Spinal cord (tissue), 10 donors: Measurements from ENCODE around the gene TBCK. TPM values are rescaled to one million over a fixed set of nuclear protein-coding genes. Genes with fewer than 3 reads are reported as not detected.

Experiments used
- DNase-seq, 6 donors: peaks; one replicate each; pipeline versions ENCODE4 v3.0.0 to v3.0.0-alpha.2; 2013 to 2015; ENCODE audit warnings: low spot score in 6 of 6, low read depth in 4 of 6
- H3K27ac ChIP-seq: one replicate; pipeline ENCODE4 v1.5.1; 2013; ENCODE audit warnings: low read depth, low read length, control low read depth
- H3K27me3 ChIP-seq: one replicate; pipeline ENCODE4 v1.6.1; 2013; ENCODE audit warnings: low read length; ENCODE audit not compliant: control insufficient read depth, insufficient read depth
- H3K36me3 ChIP-seq: one replicate; pipeline ENCODE4 v1.6.1; 2013; ENCODE audit warnings: low read length; ENCODE audit not compliant: control insufficient read depth, insufficient read depth
- H3K4me1 ChIP-seq: one replicate; pipeline ENCODE4 v1.6.1; 2013; ENCODE audit warnings: low read length; ENCODE audit not compliant: control insufficient read depth, insufficient read depth
- H3K4me3 ChIP-seq: one replicate; pipeline ENCODE4 v1.5.1; 2013; ENCODE audit warnings: low read depth, low read length, control low read depth
- H3K9me3 ChIP-seq: one replicate; pipeline ENCODE4 v1.6.1; 2013; ENCODE audit warnings: low read length; ENCODE audit not compliant: control insufficient read depth, insufficient read depth
- WGBS: methylation state at CpG from one replicate; pipeline ENCODE4 v1.1.5; 2013; ENCODE audit warnings: missing lambda C conversion rate; ENCODE audit not compliant: insufficient coverage; 5-methylcytosine and 5-hydroxymethylcytosine counted together
- long read RNA-seq, 4 donors: transcript quantifications; one replicate each; lab custom pipeline, GENCODE V29; 2026
- polyA plus RNA-seq, 2 donors: library from polyadenylated mRNA; unstranded; fragments of 120-200 nt; gene quantifications; one replicate each; pipeline ENCODE4 v1.2.1, GENCODE V29; 2013; ENCODE audit not compliant: insufficient read length in 2 of 2
- total RNA-seq, 2 donors: library from RNA; depleted of rRNA in 1 of 2; stranded (reverse); fragments of 120-200 nt in 1 of 2; fragments of >200 nt in 1 of 2; gene quantifications; one replicate each; pipeline versions ENCODE4 v1.2.3 to v1.2.4, GENCODE V29; 2013 to 2014
- donor health status: healthy.

TBCK gene
- total RNA-seq (10 to 100 TPM; 73.1 to 77.5 TPM), polyA plus RNA-seq (10 to 100 TPM; 37.3 to 44.3 TPM)
- long read RNA-seq, donor 1, partial matches to known transcripts, result 20 of 23 reads
- long read RNA-seq, donor 1, other reads (novel, unspliced or antisense), result 0 of 23 reads
- long read RNA-seq, donor 2, partial matches to known transcripts, result 0 of 1 reads
- long read RNA-seq, donor 2, other reads (novel, unspliced or antisense), result 0 of 1 reads
- long read RNA-seq, donor 3, partial matches to known transcripts, result 0 of 1 reads
- long read RNA-seq, donor 3, other reads (novel, unspliced or antisense), result 0 of 1 reads
- long read RNA-seq, donor 4, partial matches to known transcripts, result 134 of 233 reads
- long read RNA-seq, donor 4, other reads (novel, unspliced or antisense), result 95 of 233 reads

DNA sequence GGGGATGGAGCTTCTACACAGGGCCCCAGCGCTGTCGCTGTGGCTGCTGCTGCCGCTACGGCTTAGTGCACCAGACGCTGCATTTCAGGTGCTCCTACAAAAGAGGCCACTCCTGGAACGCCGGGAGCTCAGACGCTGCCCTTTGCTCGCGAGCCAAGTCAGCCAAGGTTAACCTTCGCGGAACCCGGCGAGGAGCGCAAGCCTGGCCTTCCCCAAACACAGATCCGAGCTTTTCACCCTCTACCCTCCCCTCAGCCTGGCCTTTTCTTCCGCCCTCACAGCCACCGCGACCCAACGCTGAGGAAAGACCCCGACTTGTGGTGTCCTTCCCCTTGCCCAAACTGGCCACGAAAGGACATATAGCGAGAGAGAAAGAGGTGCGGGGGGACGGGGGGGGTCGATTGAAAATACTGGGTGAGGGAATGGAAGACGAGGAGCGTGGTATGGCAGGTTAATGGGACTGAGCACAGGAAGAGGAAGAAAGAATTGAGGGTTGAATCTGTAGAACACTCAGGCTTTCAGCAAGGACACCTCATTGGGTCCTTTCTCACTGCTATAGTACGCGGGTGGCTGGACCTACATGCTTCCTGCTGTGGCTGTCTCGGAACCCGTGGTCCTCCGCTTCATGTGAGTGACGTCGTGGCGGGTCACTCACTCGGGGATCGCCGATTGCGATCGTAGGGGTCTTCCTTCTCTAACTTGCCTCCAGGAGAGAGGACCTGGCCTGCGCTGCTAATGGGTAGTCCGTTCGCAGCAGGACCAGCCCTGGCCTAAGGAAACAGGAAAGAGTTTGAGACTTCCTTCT is at the start of gene TBCK, which contains the start of gene AIMP1:
Gene TBCK (minus strand): TSS at position 242 of the 805 bp plus-strand sequence. CDS start 7,249 bp downstream, outside the sequence.
Gene AIMP1 (plus strand): TSS at position 583 of the 805 bp plus-strand sequence. CDS start 8,460 bp downstream, outside the sequence.
- Histone ChIP-seq H3K27ac (peak within 1 kb of the TSS; percentile 98), H3K9me3 (no peaks in the 10 kb centered on the region), H3K27me3 (no peaks in the 10 kb centered on the region), H3K4me3 (peak within 1 kb of the TSS; percentile 98), H3K36me3 (peaks cover 7% of the 10 kb centered on the region), H3K4me1 (peaks cover 5% of the 10 kb centered on the region)
- WGBS, result 0% methylated on average over 39 of the region's 44 CpGs
- DNase-seq, result peak; percentile 91 to 99 (median 97)

DNA sequence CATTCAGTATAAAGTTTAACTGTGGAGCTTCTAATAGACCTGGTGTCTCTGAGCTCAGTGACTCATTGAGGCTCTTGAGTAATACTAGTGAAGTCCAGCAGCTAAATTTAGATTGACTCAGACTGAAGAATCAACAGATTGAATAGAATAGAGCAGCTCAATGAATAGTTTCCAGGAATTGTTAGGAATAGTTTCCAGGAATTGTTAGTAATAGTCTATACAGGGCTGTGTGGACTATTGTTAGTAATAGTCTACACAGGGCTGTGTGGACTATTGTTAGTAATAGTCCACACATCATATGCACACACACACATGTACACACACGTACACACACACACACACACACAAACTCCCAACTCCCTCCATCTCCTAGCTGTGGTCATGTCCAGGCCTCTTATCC is 49.6 kb upstream of the TBCK start:
- DNase-seq, result peak in 1 of 6 donors; percentile 23
- no peak overlapping the region for H3K27ac ChIP-seq

DNA sequence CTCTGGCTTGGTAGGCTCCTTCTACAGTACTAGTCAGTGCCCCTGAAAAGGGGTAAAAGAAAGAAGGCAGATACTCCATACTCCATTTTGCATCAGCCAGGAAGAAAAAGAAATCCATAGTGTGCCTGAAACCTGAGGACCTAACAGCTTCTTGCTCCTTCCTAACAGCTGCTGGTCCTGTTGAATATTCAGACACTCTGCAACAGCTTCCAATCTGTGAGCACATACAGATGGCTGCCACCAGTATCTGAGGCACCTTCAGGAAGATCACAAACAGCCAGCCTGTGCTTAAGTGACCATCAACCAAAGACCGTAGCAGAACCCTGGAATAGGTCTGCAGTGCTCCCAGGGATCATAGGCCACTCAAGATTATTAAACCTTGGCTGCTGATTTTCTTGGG is 48.3 kb upstream of the TBCK start:
- no peaks in the 10 kb centered on the region for H3K4me1 ChIP-seq
- H3K36me3 ChIP-seq, result no peaks in the 10 kb centered on the region
- H3K27ac ChIP-seq, result no peak overlapping the region
- no peak overlapping the region for H3K4me3 ChIP-seq
- 100% methylated on average over 1 of the region's 1 CpG for WGBS
- no peak for DNase-seq
- no peaks in the 10 kb centered on the region for H3K27me3 ChIP-seq
- H3K9me3 ChIP-seq, result no peaks in the 10 kb centered on the region

More for the DNA sequence above, 49.6 kb upstream of the TBCK start:
- no CpG with 5 or more reads among the region's 1 CpG for WGBS
- no peaks in the 10 kb centered on the region for H3K9me3 ChIP-seq
- H3K36me3 ChIP-seq, result no peaks in the 10 kb centered on the region
- no peak overlapping the region for H3K4me3 ChIP-seq
- no peaks in the 10 kb centered on the region for H3K27me3 ChIP-seq
- H3K4me1 ChIP-seq, result no peaks in the 10 kb centered on the region

DNA sequence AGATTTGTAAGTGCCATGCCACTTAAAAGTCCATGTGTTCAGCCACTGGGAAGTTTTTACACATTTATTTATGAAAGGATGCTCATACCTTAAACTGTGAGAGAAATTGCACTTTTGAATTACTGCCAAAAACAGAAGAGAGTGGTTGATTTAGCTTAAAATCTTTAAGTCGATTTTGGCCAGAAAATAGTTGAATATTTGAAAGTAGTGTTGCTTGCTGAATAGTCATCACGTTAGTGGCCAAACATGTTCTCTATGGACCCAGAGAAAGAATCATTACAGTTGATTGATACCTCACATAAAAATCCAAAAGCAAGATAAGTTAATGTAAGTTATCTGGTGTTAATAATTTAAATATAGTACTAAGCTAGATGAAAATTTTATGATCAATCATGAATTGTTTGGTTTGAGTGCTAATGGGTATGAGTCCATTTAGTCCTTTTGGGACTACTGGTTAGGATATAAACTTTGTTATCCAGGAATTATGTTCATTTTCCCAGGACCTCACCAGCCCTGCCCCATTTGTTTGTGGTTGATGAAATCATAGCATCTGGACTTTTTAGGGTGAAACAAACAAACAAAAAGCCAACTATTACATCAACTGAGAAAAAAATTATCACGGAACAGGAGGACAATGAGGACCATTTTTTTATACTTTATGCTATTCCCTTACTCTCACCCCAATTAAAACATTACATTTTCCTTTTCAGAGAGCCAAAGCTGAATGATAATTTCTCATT is 46.2 kb upstream of the TBCK start:
- H3K4me3 ChIP-seq, result no peak overlapping the region
- H3K4me1 ChIP-seq, result no peaks in the 10 kb centered on the region
- H3K36me3 ChIP-seq, result no peaks in the 10 kb centered on the region
- no peak overlapping the region for H3K27ac ChIP-seq
- DNase-seq, result no peak
- H3K9me3 ChIP-seq, result no peaks in the 10 kb centered on the region
- no peaks in the 10 kb centered on the region for H3K27me3 ChIP-seq
- no CpG with 5 or more reads among the region's 3 CpGs for WGBS

DNA sequence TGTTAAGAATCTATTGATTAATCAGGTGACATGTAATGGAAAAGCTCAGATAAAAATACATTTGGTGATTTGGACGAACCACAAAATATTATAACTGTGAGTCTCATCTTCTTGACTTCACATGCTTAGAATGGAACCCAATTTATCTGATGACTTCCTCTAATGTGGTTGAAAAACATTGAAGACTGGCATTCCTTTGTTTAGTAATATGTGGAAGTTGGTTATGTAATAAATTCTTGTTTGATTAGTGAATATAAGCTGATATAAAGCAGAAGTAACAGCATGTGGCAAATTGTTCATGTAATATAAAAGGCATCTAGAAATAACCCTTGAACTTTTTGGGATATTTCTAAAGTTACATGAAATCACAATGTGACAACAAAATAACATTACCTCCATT is 42.9 kb upstream of the TBCK start:
- WGBS, result no CpG with 5 or more reads among the region's 1 CpG
- H3K27ac ChIP-seq, result no peak overlapping the region
- no peaks in the 10 kb centered on the region for H3K9me3 ChIP-seq
- H3K4me3 ChIP-seq, result no peak overlapping the region
- H3K36me3 ChIP-seq, result no peaks in the 10 kb centered on the region
- no peak for DNase-seq
- H3K4me1 ChIP-seq, result no peaks in the 10 kb centered on the region
- H3K27me3 ChIP-seq, result no peaks in the 10 kb centered on the region

DNA sequence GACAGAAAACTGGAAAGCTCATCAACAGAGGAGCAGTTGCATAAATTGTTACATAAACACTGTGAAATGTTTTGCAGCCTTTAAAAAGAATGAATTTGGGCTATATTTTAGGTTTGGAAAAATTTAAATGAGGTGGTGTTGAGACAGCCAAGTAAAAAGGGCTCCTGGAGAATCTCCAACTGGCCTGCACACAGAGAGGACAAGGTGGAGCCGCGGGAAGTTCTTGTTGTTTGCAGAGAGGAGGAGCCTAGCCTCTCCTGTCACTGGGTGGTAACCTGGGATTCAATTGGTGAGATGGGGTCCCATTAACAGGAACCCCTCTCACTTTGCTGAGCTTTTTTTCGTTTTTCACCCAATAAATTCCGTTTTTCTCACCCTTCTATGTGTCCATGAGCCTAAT is 39.2 kb upstream of the TBCK start:
- H3K4me1 ChIP-seq, result no peaks in the 10 kb centered on the region
- no peaks in the 10 kb centered on the region for H3K36me3 ChIP-seq
- no peaks in the 10 kb centered on the region for H3K9me3 ChIP-seq
- no peaks in the 10 kb centered on the region for H3K27me3 ChIP-seq
- WGBS, result 30% methylated on average over 2 of the region's 4 CpGs
- no peak overlapping the region for H3K27ac ChIP-seq
- no peak overlapping the region for H3K4me3 ChIP-seq
- no peak for DNase-seq

DNA sequence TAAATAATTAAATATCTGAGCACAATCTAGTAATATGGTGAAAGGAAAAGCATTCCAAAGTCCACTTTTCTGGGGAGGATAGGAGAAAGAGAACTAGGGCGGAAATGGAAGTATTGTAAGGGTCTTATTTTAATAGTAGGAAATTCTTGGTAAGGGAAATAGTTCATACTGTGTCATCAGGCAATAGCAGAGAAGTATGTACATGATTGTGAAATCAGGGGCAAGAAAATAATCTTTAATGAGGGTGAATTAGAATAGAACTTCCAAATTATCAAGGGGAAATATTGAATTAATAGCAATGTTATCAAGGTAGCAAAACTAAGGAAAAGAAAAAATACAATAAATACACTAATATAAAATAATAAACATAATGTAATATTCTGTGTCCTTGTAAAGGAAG is 37.8 kb upstream of the TBCK start:
- no peaks in the 10 kb centered on the region for H3K4me1 ChIP-seq
- H3K9me3 ChIP-seq, result no peaks in the 10 kb centered on the region
- H3K36me3 ChIP-seq, result no peaks in the 10 kb centered on the region
- 93% methylated on average over 1 of the region's 1 CpG for WGBS
- no peak overlapping the region for H3K4me3 ChIP-seq
- no peak overlapping the region for H3K27ac ChIP-seq
- no peaks in the 10 kb centered on the region for H3K27me3 ChIP-seq
- no peak for DNase-seq

DNA sequence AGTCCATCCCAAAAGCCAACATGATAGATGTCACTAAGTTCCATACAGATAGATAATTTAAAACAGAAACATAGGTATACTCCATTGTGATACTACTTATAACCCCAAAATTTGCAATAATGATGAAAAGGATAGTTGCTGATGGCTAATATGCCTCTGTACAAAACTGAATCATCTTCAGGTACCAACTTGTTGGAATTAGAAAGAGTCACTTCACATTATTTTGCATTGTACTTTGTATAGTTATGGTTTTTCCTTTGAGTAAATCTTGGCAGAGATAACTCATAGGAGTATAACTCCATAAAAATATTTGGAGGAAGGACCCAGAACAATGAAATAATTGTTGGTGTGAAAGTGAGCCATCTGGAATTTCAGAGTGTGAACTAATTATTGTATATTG is 35.0 kb upstream of the TBCK start:
- no peaks in the 10 kb centered on the region for H3K9me3 ChIP-seq
- no peaks in the 10 kb centered on the region for H3K4me1 ChIP-seq
- DNase-seq, result no peak
- H3K4me3 ChIP-seq, result no peak overlapping the region
- no peaks in the 10 kb centered on the region for H3K27me3 ChIP-seq
- no peaks in the 10 kb centered on the region for H3K36me3 ChIP-seq
- H3K27ac ChIP-seq, result no peak overlapping the region

DNA sequence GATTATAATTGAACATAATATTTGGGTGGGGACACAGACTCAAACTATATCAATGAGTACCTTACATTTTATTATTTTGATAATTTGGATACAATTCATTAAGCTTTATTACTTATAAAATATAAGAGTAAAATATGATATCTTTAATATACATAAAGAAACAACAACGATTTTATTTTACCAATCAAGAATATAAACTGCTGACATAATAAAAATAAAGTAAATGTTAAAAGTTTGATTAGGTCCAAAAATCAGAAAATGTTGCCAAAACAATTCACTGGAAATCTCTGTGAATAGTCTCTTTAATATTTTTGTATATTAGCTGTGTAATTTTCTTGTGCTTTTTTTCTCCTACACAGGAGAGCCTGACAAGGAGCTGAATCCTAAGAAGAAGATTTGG is 31.2 kb upstream of the TBCK start:
- Histone ChIP-seq H3K36me3 (no peaks in the 10 kb centered on the region), H3K4me3 (no peak overlapping the region), H3K27me3 (no peaks in the 10 kb centered on the region), H3K4me1 (no peaks in the 10 kb centered on the region), H3K27ac (no peak overlapping the region), H3K9me3 (no peaks in the 10 kb centered on the region)
- WGBS, result no CpG with 5 or more reads among the region's 1 CpG
- no peak for DNase-seq
